HepG2 (cell line): ENCODE measurements around the gene ERV3-1. TPM values are rescaled to one million over a fixed set of nuclear protein-coding genes. Genes with fewer than 3 reads are reported as not detected.

Source experiments
- BRD4 ChIP-seq: sonication (generic); formaldehyde crosslinking; IDR thresholded peaks from 2 replicates; pipeline ENCODE4 v1.4.0; 2020; ENCODE audit warnings: missing genetic modification reagents
- CBX1 ChIP-seq: IDR thresholded peaks from one replicate; pipeline ENCODE4 v1.6.1; 2016; ENCODE audit warnings: antibody characterized with exemption, low read depth
- E2F2 ChIP-seq: sonication (generic); formaldehyde crosslinking; IDR thresholded peaks from 2 replicates; pipeline ENCODE4 v1.4.0; 2020; ENCODE audit warnings: missing genetic modification reagents, borderline replicate concordance
- HDAC1 ChIP-seq: sonication (generic); formaldehyde crosslinking; IDR thresholded peaks from 2 replicates; pipeline ENCODE4 v1.5.1; 2020; ENCODE audit warnings: mild to moderate bottlenecking, missing genetic modification reagents
- HOXA3 ChIP-seq: sonication (generic); formaldehyde crosslinking; IDR thresholded peaks from 2 replicates; pipeline ENCODE4 v1.5.0; 2020; ENCODE audit warnings: missing genetic modification reagents
- KAT2B ChIP-seq: fragments of 150-350 bp; IDR thresholded peaks from 2 replicates; pipeline ENCODE4 v1.6.1; 2014; ENCODE audit warnings: low read depth, low read length, borderline replicate concordance
- KDM4B ChIP-seq: sonication (generic); formaldehyde crosslinking; IDR thresholded peaks from 2 replicates; pipeline ENCODE4 v1.4.0; 2020; ENCODE audit warnings: missing genetic modification reagents
- KDM6A ChIP-seq: IDR thresholded peaks from 2 replicates; pipeline ENCODE4 v1.6.1; 2016; ENCODE audit warnings: low read depth
- MNT ChIP-seq: fragments of 450-650 bp; IDR thresholded peaks from 2 replicates; pipeline ENCODE4 v1.6.1; 2016
- NFKB2 ChIP-seq: sonication (generic); formaldehyde crosslinking; IDR thresholded peaks from 2 replicates; pipeline ENCODE4 v1.4.0; 2020; ENCODE audit warnings: missing genetic modification reagents, borderline replicate concordance
- THAP11 ChIP-seq: IDR thresholded peaks from 2 replicates; pipeline ENCODE4 v1.6.1; 2016; ENCODE audit warnings: missing biosample characterization, missing genetic modification reagents
- ZBTB34 ChIP-seq: sonication (generic); formaldehyde crosslinking; IDR thresholded peaks from 2 replicates; pipeline ENCODE4 v1.8.0; 2022; ENCODE audit warnings: mild to moderate bottlenecking, missing genetic modification reagents
- ZFP37 ChIP-seq: sonication (generic); formaldehyde crosslinking; IDR thresholded peaks from 2 replicates; pipeline ENCODE4 v1.4.0; 2020; ENCODE audit warnings: missing genetic modification reagents, borderline replicate concordance
- ZNF101 ChIP-seq: sonication (generic); formaldehyde crosslinking; IDR thresholded peaks from 2 replicates; pipeline ENCODE4 v1.4.0; 2020; ENCODE audit warnings: mild to moderate bottlenecking, low read depth, missing genetic modification reagents, borderline replicate concordance
- ZNF180 ChIP-seq: sonication (generic); formaldehyde crosslinking; IDR thresholded peaks from 2 replicates; pipeline ENCODE4 v1.4.0; 2020; ENCODE audit warnings: low read depth, missing genetic modification reagents, borderline replicate concordance
- ZNF20 ChIP-seq: sonication (generic); formaldehyde crosslinking; IDR thresholded peaks from 2 replicates; pipeline ENCODE4 v1.4.0; 2020; ENCODE audit warnings: mild to moderate bottlenecking, moderate library complexity, missing genetic modification reagents
- ZNF337 ChIP-seq: sonication (generic); formaldehyde crosslinking; IDR thresholded peaks from 2 replicates; pipeline ENCODE4 v1.5.1; 2020; ENCODE audit warnings: missing genetic modification reagents, low read depth, mild to moderate bottlenecking, borderline replicate concordance
- ZNF367 ChIP-seq: sonication (generic); formaldehyde crosslinking; IDR thresholded peaks from 2 replicates; pipeline ENCODE4 v1.4.0; 2020; ENCODE audit warnings: missing genetic modification reagents, borderline replicate concordance
- ZNF501 ChIP-seq: sonication (generic); formaldehyde crosslinking; IDR thresholded peaks from 2 replicates; pipeline ENCODE4 v1.5.1; 2020; ENCODE audit warnings: mild to moderate bottlenecking, moderate library complexity, missing genetic modification reagents
- ZNF503 ChIP-seq: sonication (generic); formaldehyde crosslinking; IDR thresholded peaks from 2 replicates; pipeline ENCODE4 v1.4.0; 2020; ENCODE audit warnings: missing genetic modification reagents
- ZNF546 ChIP-seq: sonication (generic); formaldehyde crosslinking; conservative IDR thresholded peaks from 2 replicates; pipeline ENCODE4 v1.8.1; 2023; ENCODE audit warnings: mild to moderate bottlenecking, missing genetic modification reagents
- ZNF713 ChIP-seq: sonication (generic); formaldehyde crosslinking; IDR thresholded peaks from 2 replicates; pipeline ENCODE4 v1.4.0; 2020; ENCODE audit warnings: mild to moderate bottlenecking, missing genetic modification reagents
- ZNF883 ChIP-seq: sonication (generic); formaldehyde crosslinking; IDR thresholded peaks from 2 replicates; pipeline ENCODE4 v1.5.1; 2020; ENCODE audit warnings: mild to moderate bottlenecking, missing genetic modification reagents; ENCODE audit errors: not compliant biosample characterization
- ZSCAN21 ChIP-seq: sonication (generic); formaldehyde crosslinking; IDR thresholded peaks from 2 replicates; pipeline ENCODE4 v1.8.0; 2022; ENCODE audit warnings: mild to moderate bottlenecking, missing genetic modification reagents, moderate library complexity, borderline replicate concordance
- ZSCAN9 ChIP-seq: IDR thresholded peaks from 2 replicates; pipeline ENCODE4 v1.6.1; 2016; ENCODE audit warnings: borderline replicate concordance
- polyA plus RNA-seq, 8 experiments: library from polyadenylated mRNA; depleted of rRNA in 3 of 8; stranded (reverse) in 7 of 8; unstranded in 1 of 8; fragments of >200 nt; fragmentation: Illumina TruSeq in 4 of 8; extraction: Trizol in 4 of 8; gene quantifications; 2 replicates each; pipeline versions ENCODE4 v1.2.1 to v1.2.3, GENCODE V29; 2011 to 2016; ENCODE audit warnings: low read depth in 4 of 8, missing spikeins in 1 of 8, mixed read lengths in 1 of 8; ENCODE audit not compliant: insufficient read depth in 1 of 8
- total RNA-seq, 5 experiments: library from RNA; depleted of rRNA; stranded (reverse); fragments of >200 nt; fragmentation: Illumina TruSeq; extraction: Trizol; gene quantifications; 2 replicates each; pipeline ENCODE4 v1.2.3, GENCODE V29; 2016; ENCODE audit warnings: low read depth in 1 of 5

ERV3-1 gene
- total and polyA plus RNA-seq, 2 of the 13 experiments (the other 11 are each of a cell fraction or from before 2014, with no cell fraction given), result 20.4 to 86.3 TPM

GRCh38 chr7:64999165-65000004 is 7.1 kb downstream of the ERV3-1 start (continued):
- TF ChIP-seq E2F2 (CRISPR knock-in tag) (no peak), ZNF713 (no peak), ZNF101 (CRISPR knock-in tag) (no peak), ZNF337 (CRISPR knock-in tag) (no peak), BRD4 (no peak), ZBTB34 (no peak), MNT (no peak), ZNF501 (CRISPR knock-in tag) (peak; percentile 78), ZFP37 (CRISPR knock-in tag) (no peak), KAT2B (no peak), HDAC1 (peak; percentile 81), KDM4B (CRISPR knock-in tag) (0 out of 2 replicates have a peak, but pooled peaks have one; percentile 27), ZSCAN9 (CRISPR knock-in tag) (peak; percentile 67; the same call in 1 of the 2 replicates), ZNF20 (no peak), ZNF503 (CRISPR knock-in tag) (peak; percentile 92), HOXA3 (CRISPR knock-in tag) (no peak), ZNF367 (CRISPR knock-in tag) (no peak), KDM6A (CRISPR knock-in tag) (peak; percentile 5; the same call in 1 of the 2 replicates), ZNF180 (CRISPR knock-in tag) (no peak), ZSCAN21 (no peak), NFKB2 (CRISPR knock-in tag) (no peak; the same call in 1 of the 2 replicates), THAP11 (CRISPR knock-in tag) (peak; percentile 80), CBX1 (peak; percentile 22), ZNF883 (CRISPR knock-in tag) (no peak), ZNF546 (CRISPR knock-in tag) (0 out of 2 replicates have a peak, but pooled peaks have one; percentile 58)
